PC-3 (cell line): ENCODE measurements around the gene GPX4. TPM values are rescaled to one million over a fixed set of nuclear protein-coding genes. Genes with fewer than 3 reads are reported as not detected.

Experiments used
- ATAC-seq: fragments of 200-7000 bp; cut with Tn5 transposase; 2 replicates; pipeline ENCODE4 v1.9.1; 2020; ENCODE audit warnings: mild to moderate bottlenecking, moderate library complexity
- BruUV-seq: library from RNA; stranded (reverse); fragments of 400-500 nt; replicated peaks from 2 replicates; lab custom pipeline; 2021; lab: Mats Ljungman, UMichigan
- CTCF ChIA-PET: fragments of 300-600 bp; sonication (Branson Sonifier 250); formaldehyde crosslinking; loops from one replicate; lab custom pipeline; 2022; ENCODE audit warnings: antibody characterized with exemption; lab: Charles Lee
- POLR2A ChIA-PET: fragments of 300-600 bp; sonication (Branson Sonifier 250); formaldehyde crosslinking; loops from one replicate; lab custom pipeline; 2022; ENCODE audit warnings: antibody characterized with exemption; ENCODE audit not compliant: unreplicated experiment; lab: Charles Lee
- DNase-seq: peaks from one replicate; pipeline ENCODE4 v3.0.0-alpha.2; 2015
- H2AFZ ChIP-seq: fragments of 300-600 bp; sonication (generic); 2 replicates; pipeline ENCODE4 v1.6.0; 2016; ENCODE audit warnings: antibody characterized with exemption, low read length
- H3F3A ChIP-seq: fragments of 300-600 bp; sonication (generic); one replicate; pipeline ENCODE4 v1.6.0; 2017; ENCODE audit warnings: antibody characterized with exemption, low read length, control low read depth, mild to moderate bottlenecking; ENCODE audit not compliant: unreplicated experiment
- H3K27ac ChIP-seq: fragments of 300-600 bp; sonication (generic); 2 replicates; pipeline ENCODE4 v1.5.1; 2016; ENCODE audit warnings: mild to moderate bottlenecking, low read length
- H3K27me3 ChIP-seq: fragments of 300-600 bp; sonication (generic); 2 replicates; pipeline ENCODE4 v1.6.1; 2016; ENCODE audit warnings: low read length, mixed read lengths
- H3K36me3 ChIP-seq: fragments of 300-600 bp; sonication (generic); 2 replicates; pipeline ENCODE4 v1.6.1; 2016; ENCODE audit warnings: low read depth, mixed run types, low read length, mixed read lengths
- H3K4me1 ChIP-seq: fragments of 300-600 bp; sonication (generic); 2 replicates; pipeline ENCODE4 v1.5.1; 2016; ENCODE audit warnings: low read length; ENCODE audit not compliant: insufficient read depth
- H3K4me2 ChIP-seq: fragments of 300-600 bp; sonication (generic); 2 replicates; pipeline ENCODE4 v1.6.0; 2016; ENCODE audit warnings: low read length
- H3K4me3 ChIP-seq: fragments of 300-600 bp; sonication (generic); 2 replicates; pipeline ENCODE4 v1.5.1; 2016; ENCODE audit warnings: mild to moderate bottlenecking, low read length, mixed read lengths
- H3K79me2 ChIP-seq: fragments of 300-600 bp; sonication (generic); 2 replicates; pipeline ENCODE4 v1.6.1; 2017; ENCODE audit warnings: low read length, mixed read lengths
- H3K9ac ChIP-seq: fragments of 300-600 bp; sonication (generic); 2 replicates; pipeline ENCODE4 v1.6.0; 2016; ENCODE audit warnings: mild to moderate bottlenecking, low read length
- H3K9me2 ChIP-seq: fragments of 300-600 bp; sonication (generic); replicated peaks from 2 replicates; pipeline ENCODE4 v1.6.1; 2016; ENCODE audit warnings: mixed run types, low read length, mixed read lengths
- H3K9me3 ChIP-seq: fragments of 300-600 bp; sonication (generic); 2 replicates; pipeline ENCODE4 v1.6.1; 2016; ENCODE audit warnings: low read length, mixed read lengths
- H4K20me1 ChIP-seq: fragments of 300-600 bp; sonication (generic); 2 replicates; pipeline ENCODE4 v1.6.1; 2016; ENCODE audit warnings: low read length, mixed read lengths
- CTCF ChIP-seq: fragments of 300-600 bp; sonication (generic); conservative IDR thresholded peaks from 2 replicates; pipeline ENCODE4 v1.5.1; 2017; ENCODE audit warnings: antibody characterized with exemption, low read depth, mild to moderate bottlenecking, low read length
- EZH2phosphoT487 ChIP-seq: fragments of 300-600 bp; sonication (generic); IDR thresholded peaks from 2 replicates; pipeline ENCODE4 v1.6.1; 2018; ENCODE audit warnings: mild to moderate bottlenecking, antibody characterized with exemption, low read length, borderline replicate concordance
- intact Hi-C: fragments of 100-400 bp; cut with micrococcal nuclease; formaldehyde crosslinking; loops from 2 replicates; pipeline ENCODE4 v1.9.0; 2023
- total RNA-seq: library from RNA; depleted of rRNA; stranded (reverse); fragments of >200 nt; gene quantifications from 2 replicates; pipeline ENCODE4 v1.2.3, GENCODE V29; 2014

The GPX4 gene
- total RNA-seq, 1 experiment from 2014 or later: 644 TPM

- H4K20me1 ChIP-seq: peaks cover 10% of the 10 kb centered on the region; the same call in 1 of the 2 replicates
- H2AFZ ChIP-seq: no peak overlapping the region
- BruUV-seq: no TSS peak
- H3F3A ChIP-seq: peaks cover 4% of the 10 kb centered on the region
- H3K4me2 ChIP-seq: peak overlapping the region; percentile 98
- H3K36me3 ChIP-seq: no peaks in the 10 kb centered on the region
- no peaks in the 10 kb centered on the region for H3K9me3 ChIP-seq
- H3K27ac ChIP-seq: no peak overlapping the region
- no peaks in the 10 kb centered on the region for H3K9me2 ChIP-seq
- POLR2A ChIA-PET: no interaction called here
- peak overlapping the region; percentile 93 for H3K4me3 ChIP-seq
- H3K4me1 ChIP-seq: peaks cover 29% of the 10 kb centered on the region
- CTCF ChIA-PET: no interaction called here
- ATAC-seq: no peak
- H3K9ac ChIP-seq: peak overlapping the region; percentile 91
- TF ChIP-seq CTCF (no peak), EZH2phosphoT487 (no peak)
- intact Hi-C loops: no loop called here
- DNase-seq: no peak
- no peaks in the 10 kb centered on the region for H3K27me3 ChIP-seq
- peaks cover 30% of the 10 kb centered on the region for H3K79me2 ChIP-seq
Measured at GRCh38 chr19:1094655-1094977, 9.2 kb upstream of the GPX4 start.

- peak; percentile 76 for ATAC-seq
Measured at GRCh38 chr19:1094978-1095701, 8.7 kb upstream of the GPX4 start, which contains the start of gene POLR2E. POLR2E (minus strand) TSS chr19:1095375; CDS start chr19:1095315, 60 bp downstream.

More at GRCh38 chr19:1094978-1095701, 8.7 kb upstream of the GPX4 start, which contains the start of gene POLR2E:
- ChIA-PET CTCF (no interaction called here), POLR2A (no interaction called here)
- DNase-seq: peak; percentile 96
- Histone ChIP-seq H3K4me2 (peak within 1 kb of the TSS; percentile 98), H3K4me1 (peaks cover 29% of the 10 kb centered on the region), H3K27ac (no peak within 1 kb of the TSS), H3K9me3 (no peaks in the 10 kb centered on the region), H3K4me3 (peak within 1 kb of the TSS; percentile 93), H4K20me1 (peaks cover 10% of the 10 kb centered on the region; the same call in 1 of the 2 replicates), H3K79me2 (peaks cover 30% of the 10 kb centered on the region), H3K36me3 (no peaks in the 10 kb centered on the region), H3K9me2 (no peaks in the 10 kb centered on the region), H3K27me3 (no peaks in the 10 kb centered on the region), H3K9ac (peak within 1 kb of the TSS; percentile 91), H2AFZ (no peak within 1 kb of the TSS), H3F3A (peaks cover 4% of the 10 kb centered on the region)
- BruUV-seq: no TSS peak
- TF ChIP-seq CTCF: no peak
- intact Hi-C loops: no loop called here
